Measurements from ENCODE around the gene AGTRAP. TPM values are rescaled to one million over a fixed set of nuclear protein-coding genes. Genes with fewer than 3 reads are reported as not detected.

The AGTRAP gene
- total and polyA plus RNA-seq, 2 of the 4 experiments (the other 2 are of a cell fraction): 21.5 to 57.7 TPM

DNA sequence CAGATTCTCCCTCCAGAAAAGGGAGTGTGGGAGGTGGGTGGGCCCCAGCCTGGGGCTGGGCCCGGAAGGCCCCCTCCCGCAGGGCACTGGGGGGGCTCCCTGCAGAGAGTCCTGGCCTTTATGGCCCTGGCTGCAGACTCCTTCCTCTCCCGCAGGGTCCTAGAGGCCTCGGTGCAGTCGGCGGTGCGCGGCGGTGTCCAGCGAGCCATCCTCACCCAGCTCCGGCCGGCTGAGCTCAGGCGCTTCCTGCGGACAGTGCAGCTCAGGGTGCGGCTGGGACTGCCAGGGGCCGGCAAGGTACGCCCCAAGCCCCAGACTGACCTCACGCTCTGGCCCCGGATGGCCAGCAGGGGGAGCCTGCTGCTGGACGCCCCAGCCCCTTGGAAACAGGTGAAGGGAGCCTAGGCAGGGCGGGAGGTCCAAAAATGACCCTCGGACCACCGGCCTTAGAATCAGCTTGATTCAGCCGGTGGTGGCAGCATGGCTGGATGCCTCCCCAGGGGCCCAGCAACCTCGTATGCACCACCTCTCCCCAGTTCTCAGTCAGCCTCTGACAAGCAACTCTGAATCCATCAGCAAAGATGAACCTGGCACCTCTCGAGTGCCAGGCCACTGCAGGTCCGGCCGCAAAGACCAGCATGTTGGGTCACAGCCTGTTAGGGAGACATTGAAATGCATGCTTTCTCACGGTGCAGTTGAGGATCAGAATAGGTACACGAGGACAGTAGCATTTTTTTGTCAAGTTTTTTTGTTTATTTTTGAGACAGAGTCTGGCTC is 49.2 kb downstream of the AGTRAP start:
- no peaks in the 10 kb centered on the region; the same call in 1 of the 2 replicates for H3K27me3 ChIP-seq (ENCODE audit: control insufficient read depth, insufficient read depth, low read length)
- WGBS, 2 experiments (ENCODE audit: extremely low coverage in 2 of 2, insufficient read length in 1 of 2): 19% methylated on average over 24 of the region's 30 CpGs; no CpG with 5 or more reads in 1 of the 2 experiments

More for the DNA sequence above, 49.2 kb downstream of the AGTRAP start:
- H3K56ac ChIP-seq (ENCODE audit: extremely low read depth, insufficient read depth, low read length): no peak overlapping the region
- H2AK5ac ChIP-seq (ENCODE audit: low read depth, low read length): no peak overlapping the region
- dilution Hi-C loops (cut with HindIII; ENCODE audit: low sequenced_read_pairs, unreplicated experiment): no loop called here
- no peak overlapping the region; the same call in 1 of the 2 replicates for H3K18ac ChIP-seq (ENCODE audit: low read depth, low read length)
- intact Hi-C loops (cut with micrococcal nuclease): no loop called here
- peaks cover 14% of the 10 kb centered on the region for H3K9me1 ChIP-seq (ENCODE audit: insufficient read depth, low read length)
- peak; percentile 68 for ATAC-seq (ENCODE audit: low read depth)
- H3K4ac ChIP-seq (ENCODE audit: low read depth, low read length): peak overlapping the region; percentile 19; the same call in 1 of the 2 replicates
- DNase-seq: peak; percentile 21
- H4K20me1 ChIP-seq (ENCODE audit: insufficient read depth, low read length): no peaks in the 10 kb centered on the region
- peaks cover 5% of the 10 kb centered on the region; the same call in 1 of the 2 replicates for H3K36me3 ChIP-seq (ENCODE audit: control insufficient read depth, insufficient read depth, low read length)
- peak overlapping the region; percentile 92 for H2AFZ ChIP-seq (replicated peaks; ENCODE audit: low read length, poor library complexity)
- no peak overlapping the region for H2BK5ac ChIP-seq (ENCODE audit: low read depth, low read length, poor library complexity, severe bottlenecking)
- peak overlapping the region; percentile 80; the same call in 1 of the 2 replicates for H4K5ac ChIP-seq (ENCODE audit: low read depth, low read length)
- H2BK20ac ChIP-seq (ENCODE audit: low read depth, low read length): no peak overlapping the region
- no peak overlapping the region for H2BK120ac ChIP-seq (ENCODE audit: low read depth, low read length)
- no peak overlapping the region for H3K27ac ChIP-seq (ENCODE audit: insufficient read depth, low read length)
- H3K9me3 ChIP-seq (ENCODE audit: control insufficient read depth, insufficient read depth, low read length): no peaks in the 10 kb centered on the region
- H3K4me3 ChIP-seq (ENCODE audit: insufficient read depth, low read depth, low read length): no peak overlapping the region
- H3K4me1 ChIP-seq (ENCODE audit: control insufficient read depth, insufficient read depth, low read length): peaks cover 20% of the 10 kb centered on the region
- no TSS peak for BruUV-seq (replicated peaks)
- H3K4me2 ChIP-seq (ENCODE audit: low read depth, low read length): peak overlapping the region; percentile 1; the same call in 1 of the 2 replicates
- H3K23ac ChIP-seq (ENCODE audit: low read depth, low read length): no peak overlapping the region
- no peak overlapping the region for H3K14ac ChIP-seq (replicated peaks; ENCODE audit: low read depth, low read length)
- in situ Hi-C loops (cut with MboI; ENCODE audit: low sequenced_read_pairs): no loop called here
- TF ChIP-seq RCOR1 (IDR thresholded peaks at IDR 0.05; ENCODE audit: insufficient replicate concordance, low read length) (no peak), CEBPB (IDR thresholded peaks at IDR 0.05; ENCODE audit: low read depth, low read length) (no peak), SMC3 (IDR thresholded peaks at IDR 0.05; ENCODE audit: low read depth, low read length) (peak; percentile 41; the same call in 1 of the 2 replicates), CHD1 (IDR thresholded peaks at IDR 0.05; ENCODE audit: low read depth, low read length) (no peak), BHLHE40 (IDR thresholded peaks at IDR 0.05; ENCODE audit: low read depth, low read length) (no peak), MAZ (IDR thresholded peaks at IDR 0.05; ENCODE audit: borderline replicate concordance, low read depth, low read length) (peak; percentile 37; the same call in 1 of the 2 replicates), MAFK (IDR thresholded peaks at IDR 0.05; ENCODE audit: low read depth, low read length) (no peak), NFE2L2 (IDR thresholded peaks at IDR 0.05; ENCODE audit: low read depth, low read length) (no peak), RAD21 (IDR thresholded peaks at IDR 0.05; ENCODE audit: low read length) (peak; percentile 48), FOS (IDR thresholded peaks at IDR 0.05; ENCODE audit: low read depth, low read length) (no peak)
- TF ChIP-seq, protein P1, sequence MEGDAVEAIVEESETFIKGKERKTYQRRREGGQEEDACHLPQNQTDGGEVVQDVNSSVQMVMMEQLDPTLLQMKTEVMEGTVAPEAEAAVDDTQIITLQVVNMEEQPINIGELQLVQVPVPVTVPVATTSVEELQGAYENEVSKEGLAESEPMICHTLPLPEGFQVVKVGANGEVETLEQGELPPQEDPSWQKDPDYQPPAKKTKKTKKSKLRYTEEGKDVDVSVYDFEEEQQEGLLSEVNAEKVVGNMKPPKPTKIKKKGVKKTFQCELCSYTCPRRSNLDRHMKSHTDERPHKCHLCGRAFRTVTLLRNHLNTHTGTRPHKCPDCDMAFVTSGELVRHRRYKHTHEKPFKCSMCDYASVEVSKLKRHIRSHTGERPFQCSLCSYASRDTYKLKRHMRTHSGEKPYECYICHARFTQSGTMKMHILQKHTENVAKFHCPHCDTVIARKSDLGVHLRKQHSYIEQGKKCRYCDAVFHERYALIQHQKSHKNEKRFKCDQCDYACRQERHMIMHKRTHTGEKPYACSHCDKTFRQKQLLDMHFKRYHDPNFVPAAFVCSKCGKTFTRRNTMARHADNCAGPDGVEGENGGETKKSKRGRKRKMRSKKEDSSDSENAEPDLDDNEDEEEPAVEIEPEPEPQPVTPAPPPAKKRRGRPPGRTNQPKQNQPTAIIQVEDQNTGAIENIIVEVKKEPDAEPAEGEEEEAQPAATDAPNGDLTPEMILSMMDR (conservative IDR thresholded peaks at IDR 0.05; ENCODE audit: low read depth, low read length): peak; percentile 60
- CTCF ChIA-PET: interaction anchor here (0.6 to 1.5 kb wide), 4 partner anchors 9 to 22 kb away, joined by 3 to 5 read pairs (median 4); no protein-coding TSS in a partner anchor
- H3K79me1 ChIP-seq (ENCODE audit: low read depth in 1 of 2, low read length in 2 of 2): peaks cover 0 to 7% of the 10 kb centered on the region in 2 experiments; a peak in 2 of 4 replicates
- peak overlapping the region; percentile 13; the same call in 1 of the 2 replicates for H3K9ac ChIP-seq (ENCODE audit: low read depth, low read length)
- peak overlapping the region in 1 of 2 experiments; percentile 84; a peak in 2 of 4 replicates for H4K8ac ChIP-seq (ENCODE audit: low read depth in 2 of 2, low read length in 2 of 2)
- peak overlapping the region; percentile 13; the same call in 1 of the 2 replicates for H4K91ac ChIP-seq (ENCODE audit: insufficient read depth, low read depth, low read length)
- POLR2A ChIA-PET (ENCODE audit: unreplicated experiment): no interaction called here
- peak overlapping the region; percentile 87 for H2AK9ac ChIP-seq (replicated peaks; ENCODE audit: low read depth, low read length, poor library complexity)
- H2BK15ac ChIP-seq (ENCODE audit: low read depth, low read length): no peak overlapping the region

Data from IMR-90 (cell line).